Measurements from ENCODE around the gene RANBP10. TPM values are rescaled to one million over a fixed set of nuclear protein-coding genes. Genes with fewer than 3 reads are reported as not detected.

Gene RANBP10
- total and polyA plus RNA-seq, 2 experiments from 2014 or later = 8.0 to 13.6 TPM

- DNase-seq (ENCODE audit: low read depth in 1 of 2, low spot score in 1 of 2) = no peak
- Histone ChIP-seq H3K27ac (no peak overlapping the region), H3K36me3 (peaks cover 11% of the 10 kb centered on the region), H3K9me3 (ENCODE audit: low read depth) (no peaks in the 10 kb centered on the region), H3K4me1 (ENCODE audit: low read depth) (no peaks in the 10 kb centered on the region), H3K4me3 (no peak overlapping the region), H3K27me3 (peaks cover 96% of the 10 kb centered on the region)
- TF ChIP-seq CTCF (IDR thresholded peaks at IDR 0.05; ENCODE audit: low read depth, low read length) = no peak
These were observed 66.0 kb downstream of the RANBP10 start for GRCh38 chr16:67740391-67740790.

GRCh38 chr16:67736858-67737257 lies 69.5 kb downstream of the RANBP10 start:
- no peak for TF ChIP-seq CTCF (IDR thresholded peaks at IDR 0.05; ENCODE audit: low read depth, low read length)
- Histone ChIP-seq H3K27ac (no peak overlapping the region), H3K4me1 (ENCODE audit: low read depth) (no peaks in the 10 kb centered on the region), H3K27me3 (peaks cover 92% of the 10 kb centered on the region), H3K9me3 (ENCODE audit: low read depth) (no peaks in the 10 kb centered on the region), H3K4me3 (no peak overlapping the region), H3K36me3 (no peaks in the 10 kb centered on the region)
- no peak for DNase-seq (ENCODE audit: low read depth in 1 of 2, low spot score in 1 of 2)

- TF ChIP-seq CTCF (IDR thresholded peaks at IDR 0.05; ENCODE audit: low read depth, low read length) = no peak
- peaks cover 94% of the 10 kb centered on the region for H3K27me3 ChIP-seq
- H3K4me3 ChIP-seq = no peak overlapping the region
- peaks cover 5% of the 10 kb centered on the region for H3K36me3 ChIP-seq
- no peaks in the 10 kb centered on the region for H3K4me1 ChIP-seq (ENCODE audit: low read depth)
- no peak overlapping the region for H3K27ac ChIP-seq
- no peaks in the 10 kb centered on the region for H3K9me3 ChIP-seq (ENCODE audit: low read depth)
- no peak for DNase-seq (ENCODE audit: low read depth in 1 of 2, low spot score in 1 of 2)
These were observed 71.6 kb downstream of the RANBP10 start for GRCh38 chr16:67734731-67735201.

- DNase-seq (ENCODE audit: low read depth in 1 of 2, low spot score in 1 of 2) = no peak
These were observed 72.5 kb downstream of the RANBP10 start for GRCh38 chr16:67733734-67734470.

GRCh38 chr16:67731753-67732095 lies 74.6 kb downstream of the RANBP10 start:
- peaks cover 96% of the 10 kb centered on the region for H3K27me3 ChIP-seq
- TF ChIP-seq CTCF (IDR thresholded peaks at IDR 0.05; ENCODE audit: low read depth, low read length) = no peak
- peaks cover 7% of the 10 kb centered on the region for H3K36me3 ChIP-seq

More at GRCh38 chr16:67733734-67734470, 72.5 kb downstream of the RANBP10 start:
- H3K27ac ChIP-seq = no peak overlapping the region
- H3K4me3 ChIP-seq = no peak overlapping the region
- H3K36me3 ChIP-seq = peaks cover 7% of the 10 kb centered on the region
- H3K4me1 ChIP-seq (ENCODE audit: low read depth) = no peaks in the 10 kb centered on the region
- peaks cover 94% of the 10 kb centered on the region for H3K27me3 ChIP-seq
- no peak for TF ChIP-seq CTCF (IDR thresholded peaks at IDR 0.05; ENCODE audit: low read depth, low read length)
- no peaks in the 10 kb centered on the region for H3K9me3 ChIP-seq (ENCODE audit: low read depth)

More at GRCh38 chr16:67731753-67732095, 74.6 kb downstream of the RANBP10 start:
- Histone ChIP-seq H3K4me3 (no peak overlapping the region), H3K4me1 (ENCODE audit: low read depth) (no peaks in the 10 kb centered on the region), H3K27ac (no peak overlapping the region), H3K9me3 (ENCODE audit: low read depth) (no peaks in the 10 kb centered on the region)
- no peak for DNase-seq (ENCODE audit: low read depth in 1 of 2, low spot score in 1 of 2)

Measured in cardiac muscle cell (in vitro differentiated cells and primary cell).